Subcutaneous abdominal adipose tissue (tissue), 5 donors: ENCODE measurements around the gene FOXA3.

ENCODE experiments used
- H3K27ac ChIP-seq: one replicate; pipeline ENCODE4 v1.7.0; 2013; ENCODE audit warnings: low read depth, mild to moderate bottlenecking, inconsistent platforms, low read length, moderate library complexity
- H3K27me3 ChIP-seq, 5 donors: one replicate each; pipeline ENCODE4 v1.7.0; 2013; ENCODE audit warnings: low read length in 5 of 5, inconsistent platforms in 1 of 5; ENCODE audit not compliant: control insufficient read depth in 5 of 5, insufficient read depth in 4 of 5
- H3K36me3 ChIP-seq, 5 donors: one replicate each; pipeline ENCODE4 v1.7.0; 2013; ENCODE audit warnings: low read length in 5 of 5; ENCODE audit not compliant: control insufficient read depth in 5 of 5, insufficient read depth in 5 of 5
- H3K4me1 ChIP-seq, 5 donors: one replicate each; pipeline ENCODE4 v1.7.0; 2013; ENCODE audit warnings: low read length in 5 of 5, mild to moderate bottlenecking in 3 of 5, moderate library complexity in 1 of 5; ENCODE audit not compliant: control insufficient read depth in 5 of 5, insufficient read depth in 5 of 5
- H3K4me3 ChIP-seq, 5 donors: one replicate each; pipeline ENCODE4 v1.7.0; 2013; ENCODE audit warnings: low read length in 5 of 5, low read depth in 1 of 5
- H3K9ac ChIP-seq, 5 donors: one replicate each; pipeline ENCODE4 v1.7.0; 2013; ENCODE audit warnings: low read length in 5 of 5, mild to moderate bottlenecking in 4 of 5, moderate library complexity in 3 of 5
- H3K9me3 ChIP-seq, 5 donors: one replicate each; pipeline ENCODE4 v1.7.0; 2013; ENCODE audit warnings: low read length in 5 of 5; ENCODE audit not compliant: control insufficient read depth in 5 of 5
- donor health status: healthy.
- donor health status: healthy.
- donor health status: healthy.
- donor health status: healthy.
- donor health status: healthy.

The FOXA3 gene

GRCh38 chr19:45827459-45828093 lies 36.5 kb upstream of the FOXA3 start:
- no peaks in the 10 kb centered on the region for H3K27me3 ChIP-seq
- H3K27ac ChIP-seq: no peak overlapping the region
- H3K9ac ChIP-seq: no peak overlapping the region
- H3K36me3 ChIP-seq: peaks cover 0 to 97% (median 95%) of the 10 kb centered on the region in 5 donors
- no peaks in the 10 kb centered on the region for H3K9me3 ChIP-seq
- H3K4me1 ChIP-seq: no peaks in the 10 kb centered on the region
- H3K4me3 ChIP-seq: no peak overlapping the region

- H3K4me1 ChIP-seq: no peaks in the 10 kb centered on the region
- H3K4me3 ChIP-seq: no peak overlapping the region
- H3K27ac ChIP-seq: no peak overlapping the region
- no peaks in the 10 kb centered on the region for H3K27me3 ChIP-seq
- H3K9ac ChIP-seq: no peak overlapping the region
- H3K9me3 ChIP-seq: no peaks in the 10 kb centered on the region
- H3K36me3 ChIP-seq: peaks cover 0 to 97% (median 87%) of the 10 kb centered on the region in 5 donors
Observed at GRCh38 chr19:45828523-45828922, 35.6 kb upstream of the FOXA3 start.

GRCh38 chr19:45828945-45829344 lies 35.2 kb upstream of the FOXA3 start:
- Histone ChIP-seq H3K36me3 (peaks cover 0 to 96% (median 85%) of the 10 kb centered on the region in 5 donors), H3K4me3 (no peak overlapping the region), H3K4me1 (no peaks in the 10 kb centered on the region), H3K27me3 (no peaks in the 10 kb centered on the region), H3K9me3 (no peaks in the 10 kb centered on the region), H3K27ac (no peak overlapping the region), H3K9ac (no peak overlapping the region)

GRCh38 chr19:45834970-45835369 lies 29.2 kb upstream of the FOXA3 start:
- H3K4me3 ChIP-seq: no peak overlapping the region
- H3K4me1 ChIP-seq: no peaks in the 10 kb centered on the region
- no peaks in the 10 kb centered on the region for H3K27me3 ChIP-seq
- H3K9ac ChIP-seq: no peak overlapping the region
- H3K36me3 ChIP-seq: peaks cover 12 to 94% (median 78%) of the 10 kb centered on the region in 5 donors
- peaks cover 0 to 3% (median 0%) of the 10 kb centered on the region in 5 donors for H3K9me3 ChIP-seq
- no peak overlapping the region for H3K27ac ChIP-seq

GRCh38 chr19:45842198-45842597 lies 21.9 kb upstream of the FOXA3 start:
- no peak overlapping the region for H3K27ac ChIP-seq
- H3K27me3 ChIP-seq: no peaks in the 10 kb centered on the region
- peak overlapping the region in 1 of 5 donors; percentile 4 for H3K9ac ChIP-seq
- H3K36me3 ChIP-seq: peaks cover 18 to 87% (median 73%) of the 10 kb centered on the region in 5 donors
- peaks cover 0 to 3% (median 0%) of the 10 kb centered on the region in 5 donors for H3K9me3 ChIP-seq
- no peaks in the 10 kb centered on the region for H3K4me1 ChIP-seq
- no peak overlapping the region for H3K4me3 ChIP-seq

- no peaks in the 10 kb centered on the region for H3K9me3 ChIP-seq
- peaks cover 23 to 95% (median 80%) of the 10 kb centered on the region in 5 donors for H3K36me3 ChIP-seq
- H3K4me3 ChIP-seq: no peak overlapping the region
- H3K27ac ChIP-seq: no peak overlapping the region
- no peaks in the 10 kb centered on the region for H3K4me1 ChIP-seq
- no peak overlapping the region for H3K9ac ChIP-seq
- no peaks in the 10 kb centered on the region for H3K27me3 ChIP-seq
Observed at GRCh38 chr19:45847663-45848062, 16.5 kb upstream of the FOXA3 start.

- peaks cover 19 to 95% (median 75%) of the 10 kb centered on the region in 5 donors for H3K36me3 ChIP-seq
- H3K9ac ChIP-seq: no peak overlapping the region
- no peaks in the 10 kb centered on the region for H3K9me3 ChIP-seq
- no peak overlapping the region for H3K4me3 ChIP-seq
- H3K27me3 ChIP-seq: no peaks in the 10 kb centered on the region
- H3K27ac ChIP-seq: no peak overlapping the region
- no peaks in the 10 kb centered on the region for H3K4me1 ChIP-seq
Observed at GRCh38 chr19:45848922-45849321, 15.2 kb upstream of the FOXA3 start.

GRCh38 chr19:45852145-45852750 lies 11.9 kb upstream of the FOXA3 start:
- Histone ChIP-seq H3K27me3 (no peaks in the 10 kb centered on the region), H3K36me3 (peaks cover 8 to 81% (median 64%) of the 10 kb centered on the region in 5 donors), H3K9ac (no peak overlapping the region), H3K9me3 (no peaks in the 10 kb centered on the region), H3K4me3 (no peak overlapping the region), H3K27ac (no peak overlapping the region), H3K4me1 (no peaks in the 10 kb centered on the region)

- Histone ChIP-seq H3K27ac (no peak overlapping the region), H3K27me3 (no peaks in the 10 kb centered on the region), H3K9me3 (no peaks in the 10 kb centered on the region), H3K4me1 (no peaks in the 10 kb centered on the region), H3K4me3 (no peak overlapping the region), H3K9ac (no peak overlapping the region), H3K36me3 (peaks cover 8 to 76% (median 57%) of the 10 kb centered on the region in 5 donors)
Observed at GRCh38 chr19:45852983-45853382, 11.1 kb upstream of the FOXA3 start.

- H3K9me3 ChIP-seq: no peaks in the 10 kb centered on the region
- peaks cover 5 to 71% (median 47%) of the 10 kb centered on the region in 5 donors for H3K36me3 ChIP-seq
- no peak overlapping the region for H3K4me3 ChIP-seq
- H3K9ac ChIP-seq: no peak overlapping the region
- no peak overlapping the region for H3K27ac ChIP-seq
- H3K27me3 ChIP-seq: no peaks in the 10 kb centered on the region
- H3K4me1 ChIP-seq: no peaks in the 10 kb centered on the region
Observed at GRCh38 chr19:45854167-45854778, 9.9 kb upstream of the FOXA3 start.
